Measurements from ENCODE around the gene LHX6.

The LHX6 gene

GRCh38 chr9:122228568-122229484, at the start of gene LHX6:
Gene LHX6 (minus strand): TSS chr9:122228957. CDS start chr9:122228740, 217 bp downstream.
- DNase-seq: peak; percentile 16 to 70 (median 68)

- no peak for DNase-seq
Measured at GRCh38 chr9:122277285-122277897, 48.6 kb upstream of the LHX6 start.

GRCh38 chr9:122276096-122276495, 47.3 kb upstream of the LHX6 start:
- no peak for DNase-seq

GRCh38 chr9:122274055-122274454, 45.3 kb upstream of the LHX6 start:
- no peak for DNase-seq

GRCh38 chr9:122268041-122268814, 39.5 kb upstream of the LHX6 start:
- DNase-seq: no peak

- no peak for DNase-seq
Measured at GRCh38 chr9:122265149-122265915, 36.6 kb upstream of the LHX6 start.

GRCh38 chr9:122264360-122265148, 35.8 kb upstream of the LHX6 start, which contains the start of the genes MRRF and RBM18:
Gene MRRF (plus strand): TSS chr9:122264882. CDS start chr9:122270892, 6,010 bp downstream.
Gene RBM18 (minus strand): TSS chr9:122264840. CDS start chr9:122261492, 3,348 bp downstream.
- DNase-seq: peak; percentile 80 to 96 (median 93)

- DNase-seq: no peak
Measured at GRCh38 chr9:122263699-122264349, 35.1 kb upstream of the LHX6 start.

- DNase-seq: no peak
Measured at GRCh38 chr9:122262073-122262472, 33.3 kb upstream of the LHX6 start.

- peak in 1 of 3 experiments; percentile 93 for DNase-seq
Measured at GRCh38 chr9:122261469-122261881, 32.7 kb upstream of the LHX6 start.

GRCh38 chr9:122258886-122259415, 30.2 kb upstream of the LHX6 start:
- DNase-seq: no peak

- no peak for DNase-seq
Measured at GRCh38 chr9:122256206-122256605, 27.4 kb upstream of the LHX6 start.

GRCh38 chr9:122254761-122255160, 26.0 kb upstream of the LHX6 start:
- DNase-seq: no peak

- DNase-seq: no peak
Measured at GRCh38 chr9:122252796-122253195, 24.0 kb upstream of the LHX6 start.

- DNase-seq: no peak
Measured at GRCh38 chr9:122251351-122251750, 22.6 kb upstream of the LHX6 start.

GRCh38 chr9:122248448-122248865, 19.7 kb upstream of the LHX6 start:
- no peak for DNase-seq

- no peak for DNase-seq
Measured at GRCh38 chr9:122246666-122247065, 17.9 kb upstream of the LHX6 start.

GRCh38 chr9:122244349-122244748, 15.6 kb upstream of the LHX6 start:
- DNase-seq: no peak

- no peak for DNase-seq
Measured at GRCh38 chr9:122239722-122240121, 11.0 kb upstream of the LHX6 start.

- no peak for DNase-seq
Measured at GRCh38 chr9:122236681-122237080, 7.9 kb upstream of the LHX6 start.
